Measurements from ENCODE around the gene BCL7A. TPM values are rescaled to one million over a fixed set of nuclear protein-coding genes. Genes with fewer than 3 reads are reported as not detected.

BCL7A gene
- polyA plus RNA-seq, 3 donors, result 39.8 to 45.1 (median 40.7) TPM

DNA sequence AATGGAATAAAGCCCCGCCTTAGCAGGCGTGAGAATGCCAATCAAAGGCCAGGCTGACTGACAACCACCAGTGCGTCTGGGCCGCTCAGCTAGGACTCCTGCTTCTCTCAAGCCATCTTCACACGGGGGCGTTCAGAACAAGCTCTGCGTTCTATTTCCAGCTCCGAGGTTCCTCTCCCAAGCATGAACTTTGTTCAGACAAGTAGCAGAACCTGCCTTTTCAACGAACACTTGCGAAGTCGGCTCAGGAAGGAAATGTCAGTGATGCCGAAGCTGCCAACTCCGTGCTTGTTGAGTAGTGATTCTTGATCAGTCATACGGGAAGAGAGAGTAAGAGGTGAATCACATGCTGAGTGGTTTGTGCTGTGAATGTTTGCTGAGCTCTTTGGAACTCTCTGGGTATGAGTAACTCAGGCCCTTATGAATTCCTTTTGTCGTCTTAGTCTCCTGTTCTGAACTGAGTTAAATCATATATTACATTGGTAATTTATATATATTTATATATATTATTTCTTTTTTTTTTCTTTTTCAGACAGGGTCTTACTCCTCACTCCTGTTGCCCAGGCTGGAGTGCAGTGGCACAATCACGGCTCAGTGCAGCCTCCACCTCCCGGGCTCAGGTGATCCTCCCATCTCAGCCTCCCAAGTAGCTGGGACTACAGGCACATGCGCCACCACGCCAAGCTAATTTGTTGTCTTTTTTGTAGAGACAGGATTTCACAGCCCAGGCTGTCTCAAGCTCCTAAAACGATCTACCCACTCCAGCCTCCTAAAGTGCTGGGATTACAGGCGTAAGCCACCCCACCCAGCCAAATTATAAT is 29.4 kb upstream of the BCL7A start:
- no peak for DNase-seq

DNA sequence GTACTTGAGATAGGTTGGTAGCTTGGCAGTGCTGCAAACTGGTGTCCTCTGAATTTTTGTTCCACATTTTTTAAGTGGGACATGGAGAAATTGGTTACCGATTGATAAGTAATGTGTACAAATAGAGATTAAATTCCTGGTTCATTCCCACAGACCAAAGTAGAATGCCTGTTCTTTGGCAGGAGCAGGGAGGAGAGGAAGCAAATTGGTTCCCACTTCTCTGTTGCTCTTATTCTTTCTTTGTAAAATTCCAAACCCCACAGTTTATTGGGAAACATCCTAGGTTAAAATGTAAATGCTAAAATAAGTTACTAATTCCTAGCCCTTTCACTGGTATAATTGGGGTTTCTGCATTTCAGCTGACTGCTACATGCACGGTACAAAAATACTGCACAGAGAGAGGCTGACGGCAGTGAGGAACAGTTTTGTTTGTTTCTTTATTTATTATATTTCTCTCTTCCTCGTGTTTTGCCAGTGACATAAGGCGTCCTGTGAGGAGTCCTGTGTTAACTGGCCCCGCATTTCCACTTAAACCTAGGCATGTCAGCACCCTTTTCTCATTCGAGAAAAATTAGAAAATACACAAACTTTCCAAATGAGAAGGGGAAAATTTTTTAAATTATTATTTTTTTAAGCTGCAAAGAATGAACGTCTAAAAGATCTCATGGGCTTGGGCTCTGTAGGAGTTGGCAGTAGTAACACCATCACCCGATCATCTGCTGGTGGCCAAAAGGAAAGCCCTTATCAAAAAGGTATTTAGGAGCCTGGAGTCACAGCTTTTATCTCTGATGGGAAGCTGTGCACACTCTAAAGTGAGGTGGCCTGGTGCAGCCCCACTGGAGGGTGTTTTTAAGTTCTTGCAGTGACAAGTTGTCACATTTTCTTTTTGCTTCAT is 25.4 kb upstream of the BCL7A start:
- no peak for DNase-seq

DNA sequence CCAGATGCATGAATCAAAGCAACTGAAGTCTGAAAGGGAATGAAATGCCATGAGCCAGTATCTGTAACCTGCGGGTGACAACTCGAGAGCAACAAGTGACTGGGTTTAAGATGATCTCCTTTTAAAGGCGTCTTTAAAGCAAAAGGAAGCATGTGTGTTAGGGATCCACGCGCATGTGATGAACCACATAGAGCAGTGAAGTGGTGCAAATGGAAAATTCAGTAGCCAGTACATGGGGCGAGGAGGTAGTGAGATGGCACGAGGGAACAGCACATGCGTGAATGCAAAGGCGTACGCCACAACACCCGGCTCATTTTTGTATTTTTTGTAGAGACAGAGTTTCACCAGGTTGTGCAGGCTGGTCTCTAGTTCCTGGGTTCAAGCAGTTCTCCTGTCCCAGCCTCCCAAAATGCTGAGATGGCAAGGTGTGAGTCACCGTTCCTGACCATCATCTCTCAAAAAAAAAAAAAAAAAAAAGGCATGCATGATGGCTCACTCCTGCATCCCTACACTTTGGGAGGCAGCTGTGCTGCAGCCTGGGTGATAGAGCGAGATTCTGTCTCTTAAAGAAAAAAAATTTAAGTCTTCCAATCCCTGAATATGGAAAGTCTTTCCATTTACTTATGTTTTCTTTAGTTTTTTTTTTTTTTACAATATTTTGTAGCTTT is 24.6 kb upstream of the BCL7A start:
- DNase-seq, result no peak

DNA sequence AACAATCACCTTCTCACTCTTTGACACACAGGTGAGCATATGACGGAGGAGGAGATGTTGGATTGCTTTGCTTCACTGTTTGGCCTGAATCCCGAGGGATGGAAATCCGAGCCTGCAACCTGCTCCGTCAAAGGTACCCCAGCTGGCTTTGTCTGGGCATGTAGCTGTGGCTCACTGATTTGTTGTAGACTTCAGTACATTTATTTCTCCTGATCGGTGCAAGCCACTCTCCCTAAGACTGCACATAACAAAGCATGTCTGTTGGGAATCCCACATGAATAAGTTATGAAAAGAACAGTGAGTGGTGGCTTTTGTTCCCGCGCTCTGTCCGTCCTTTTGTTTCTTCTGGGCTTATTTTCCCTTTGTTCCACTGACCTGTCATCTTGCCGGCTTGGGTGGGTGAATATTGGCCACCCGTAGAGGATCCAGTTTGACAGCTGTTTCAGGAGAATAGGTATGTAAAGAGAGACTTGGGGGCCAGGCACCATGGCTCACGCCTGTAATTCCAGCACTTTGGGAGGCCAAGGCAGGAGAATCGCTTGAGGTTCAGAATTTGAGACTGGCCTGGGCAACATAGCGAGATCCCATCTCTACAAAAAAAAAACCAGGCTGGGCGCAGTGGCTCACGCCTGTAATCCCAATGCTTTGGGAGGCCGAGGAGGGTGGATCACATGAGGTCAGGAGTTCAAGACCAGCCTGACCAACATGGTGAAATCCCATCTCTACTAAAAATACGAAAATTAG is 20.0 kb upstream of the BCL7A start:
- DNase-seq, result no peak

DNA sequence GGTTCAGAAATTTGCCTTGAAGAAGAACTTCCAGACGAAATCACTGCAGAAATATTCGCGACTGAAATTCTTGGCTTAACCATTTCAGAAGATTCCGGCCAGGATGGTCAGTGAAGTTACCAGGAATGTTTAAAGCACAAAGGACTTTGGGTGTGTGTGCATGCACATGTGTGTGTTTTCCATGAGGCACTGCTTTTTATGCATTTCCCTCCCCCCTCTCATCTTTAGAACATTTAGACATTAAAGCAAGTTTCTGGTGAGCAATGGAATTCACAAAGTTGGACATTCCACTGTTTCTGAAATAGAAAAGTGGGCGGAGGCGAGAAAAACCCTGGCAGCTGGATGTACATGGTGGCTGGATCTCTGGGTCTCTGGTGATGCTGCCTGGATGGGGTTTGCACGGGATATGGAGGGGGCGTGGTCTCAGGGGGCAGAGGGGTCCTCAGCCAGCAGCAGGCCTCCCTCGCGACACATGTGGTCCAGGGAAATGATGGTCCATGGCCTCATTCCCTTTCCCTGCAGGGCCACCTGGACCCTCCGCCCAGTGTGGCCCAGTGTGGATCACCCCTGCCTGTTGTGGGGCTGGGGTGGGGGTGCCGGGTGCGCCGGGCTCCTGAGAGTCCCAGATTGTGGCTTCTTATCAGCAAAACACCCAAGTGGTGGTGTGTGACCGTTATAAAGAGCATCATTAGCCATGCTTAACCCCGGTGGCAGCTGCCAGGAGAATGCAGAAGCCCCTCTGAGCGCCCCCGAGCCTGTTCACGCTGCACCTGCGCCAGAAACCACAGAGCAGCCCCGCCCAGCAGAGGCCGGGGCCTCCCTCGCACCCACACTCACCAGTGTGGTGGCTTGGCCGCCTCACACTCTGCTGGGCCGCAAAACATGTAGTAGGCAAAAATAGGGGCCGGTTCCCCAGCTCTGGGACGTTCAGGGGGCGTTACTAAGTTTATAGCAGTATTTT is 17.8 kb upstream of the BCL7A start:
- no peak for DNase-seq

DNA sequence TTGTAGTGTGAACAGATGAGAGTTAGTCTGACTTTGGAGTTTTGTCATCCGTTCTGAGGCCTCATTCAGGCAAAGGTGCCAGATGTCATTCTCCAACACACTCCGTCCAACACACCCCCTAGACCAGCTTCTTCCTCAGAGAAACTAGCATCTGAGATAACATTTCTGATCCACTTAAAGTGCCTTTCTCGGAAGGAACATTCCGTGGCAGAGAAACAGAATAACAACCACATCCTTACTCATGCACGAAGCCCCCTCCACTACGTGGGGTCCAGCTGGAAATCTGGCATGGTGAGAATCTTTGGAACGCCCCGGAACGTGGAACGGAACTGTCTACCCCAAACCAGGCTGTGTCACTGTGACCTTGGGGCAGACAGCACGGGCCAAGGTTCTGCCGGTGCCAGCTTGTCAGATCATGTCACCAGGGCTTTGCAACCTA is 17.0 kb upstream of the BCL7A start:
- DNase-seq, result no peak

DNA sequence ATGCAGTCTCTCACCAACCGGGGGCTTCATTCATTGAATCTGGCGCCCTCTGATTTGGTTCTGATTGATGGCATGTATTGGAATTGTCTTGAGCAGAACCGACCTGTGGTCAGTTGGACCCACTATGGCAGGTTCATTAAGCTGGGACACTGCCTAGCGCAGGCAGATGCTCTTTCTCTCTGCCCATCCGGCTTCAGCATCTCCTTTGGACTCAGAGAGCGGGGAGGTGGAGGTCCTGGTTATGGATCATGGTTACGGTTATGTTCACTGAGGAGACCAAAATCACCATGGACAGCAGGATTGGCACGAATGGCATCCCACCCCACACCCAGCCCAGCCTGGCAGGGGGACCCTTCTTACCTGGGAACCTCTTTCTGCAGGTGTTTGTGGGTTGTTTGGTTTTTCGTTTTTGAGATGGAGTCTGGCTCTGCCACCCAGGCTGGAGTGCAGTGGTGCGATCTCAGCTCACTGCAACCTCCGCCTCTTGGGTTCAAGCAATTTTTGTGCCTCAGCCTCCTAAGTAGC is 16.4 kb upstream of the BCL7A start:
- DNase-seq, result no peak

DNA sequence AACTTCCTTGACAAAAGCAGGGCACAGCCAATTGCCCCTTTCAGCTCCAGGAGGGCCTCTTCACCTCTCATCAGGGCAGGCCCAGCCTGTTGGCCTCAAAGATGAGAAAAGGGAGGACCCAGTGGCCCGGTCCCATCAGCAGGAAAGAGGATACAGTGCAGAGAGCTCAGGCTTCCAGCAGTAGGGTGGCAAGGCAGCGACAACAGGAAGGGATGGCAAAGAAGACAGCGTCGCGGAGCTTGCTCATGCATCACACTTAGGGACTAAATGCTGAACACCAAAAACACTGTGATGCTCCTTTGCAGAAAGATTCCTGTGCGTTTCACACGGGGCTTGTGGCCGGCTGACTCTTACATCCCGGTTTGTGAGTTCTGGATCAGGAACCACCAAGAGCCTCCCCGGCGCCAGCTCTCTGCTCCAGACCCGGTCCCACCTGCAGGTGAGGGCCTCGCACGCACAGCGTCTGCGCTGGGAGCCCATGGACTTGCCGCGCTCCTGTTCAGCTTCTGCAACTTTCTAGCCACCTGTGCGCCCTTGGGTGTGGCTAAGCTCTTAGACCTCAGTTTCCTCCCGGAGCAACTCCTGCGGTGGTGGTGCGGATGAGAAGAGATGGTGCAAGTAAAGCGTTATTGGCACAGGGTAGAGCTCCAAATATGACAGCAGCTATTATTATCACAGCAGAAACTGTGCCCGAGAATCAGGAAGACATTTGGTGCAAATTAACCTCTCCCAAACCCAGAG is 15.3 kb upstream of the BCL7A start:
- no peak for DNase-seq

DNA sequence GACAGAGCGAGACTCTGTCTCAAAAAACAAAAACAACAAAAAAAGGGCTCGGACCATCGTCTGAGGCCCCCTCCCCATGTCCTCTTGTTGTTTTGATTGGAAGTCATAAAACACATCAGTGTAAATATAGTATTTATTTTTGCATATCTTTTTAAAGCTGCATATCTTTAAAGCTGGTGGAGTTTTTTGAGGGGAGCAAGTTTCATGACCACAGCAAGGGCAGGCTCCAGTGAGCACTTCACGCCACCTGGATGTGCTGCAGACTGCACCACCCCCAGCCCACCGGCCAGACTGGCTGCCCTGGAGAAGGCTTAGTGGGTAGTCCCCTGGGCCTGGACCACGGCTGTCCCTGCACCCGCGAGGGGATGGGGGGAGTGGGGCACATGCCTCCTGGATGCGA is 11.9 kb upstream of the BCL7A start:
- DNase-seq, result no peak

DNA sequence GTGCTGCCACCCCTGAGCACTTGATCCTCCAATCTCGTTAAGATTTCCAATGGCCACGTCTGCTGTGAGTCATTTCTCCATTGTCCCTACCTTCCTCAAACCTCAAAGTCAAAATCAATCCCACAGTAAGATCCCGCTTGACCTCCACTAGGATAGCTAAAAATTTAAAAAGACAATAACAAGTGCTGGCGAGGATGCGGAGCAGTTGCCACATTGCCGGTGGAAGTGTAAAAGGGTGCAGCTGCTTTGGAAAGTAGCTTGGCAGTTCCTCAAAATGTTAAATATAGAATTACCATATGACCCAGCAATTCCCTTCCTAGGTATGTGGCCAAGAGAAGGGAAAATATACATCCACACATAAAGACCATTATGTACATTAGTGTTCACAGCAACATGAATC is 9.5 kb upstream of the BCL7A start:
- no peak for DNase-seq

DNA sequence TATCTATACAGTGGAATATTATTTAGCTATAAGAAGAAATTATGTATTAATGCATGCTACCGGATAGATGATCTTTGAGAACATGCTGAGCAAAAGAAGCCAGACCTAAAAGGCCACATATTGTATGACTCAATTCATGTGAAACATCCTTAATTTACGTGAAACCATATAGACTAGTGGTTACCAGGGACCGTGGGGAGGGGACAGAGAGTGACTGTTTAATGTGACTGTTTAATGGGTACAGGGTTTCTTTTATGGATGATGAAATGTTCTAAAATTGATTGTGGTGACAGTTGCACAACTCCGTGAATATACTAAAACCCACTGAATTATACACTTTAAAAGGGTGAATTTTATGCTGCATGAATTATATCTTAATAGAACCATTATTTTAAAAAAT is 8.5 kb upstream of the BCL7A start:
- DNase-seq, result no peak

DNA sequence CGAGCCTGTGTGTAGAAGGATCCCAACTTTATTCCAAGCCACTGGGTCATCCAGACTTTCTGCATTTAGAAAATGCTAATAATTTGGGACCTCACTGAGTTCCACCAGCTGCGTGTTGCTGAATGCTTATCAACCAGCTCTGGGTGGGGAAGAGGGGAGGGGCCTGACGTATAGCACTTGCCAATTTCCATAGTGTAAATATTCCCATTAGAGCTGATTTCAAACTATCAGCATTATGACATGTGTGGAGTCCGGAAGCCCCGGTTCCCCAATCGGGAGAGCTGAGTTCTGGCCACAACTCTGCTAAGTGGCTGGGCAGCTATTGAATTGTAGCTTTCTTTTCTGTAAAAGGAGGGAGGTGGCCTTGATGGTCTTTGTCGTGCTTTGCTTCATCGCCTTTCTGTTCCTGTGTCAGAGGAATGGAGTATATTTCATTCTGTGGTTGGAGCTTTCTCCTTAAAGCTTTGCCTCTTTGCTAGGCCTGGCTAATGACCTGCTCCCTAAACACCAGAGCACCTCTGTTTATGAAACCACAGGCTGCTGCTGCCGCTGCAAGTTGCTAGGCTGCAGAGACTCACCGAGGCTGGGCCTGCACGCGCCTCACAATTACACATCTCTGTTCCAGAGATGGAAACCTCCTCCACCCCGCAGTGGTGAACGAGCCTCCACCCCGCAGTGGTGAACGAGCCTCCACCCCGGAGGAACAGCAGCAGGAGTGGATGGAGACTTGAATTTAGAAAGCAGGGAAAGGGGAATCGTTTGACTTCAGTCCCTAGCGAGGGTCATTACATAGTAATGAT is 7.7 kb upstream of the BCL7A start:
- DNase-seq, result no peak

DNA sequence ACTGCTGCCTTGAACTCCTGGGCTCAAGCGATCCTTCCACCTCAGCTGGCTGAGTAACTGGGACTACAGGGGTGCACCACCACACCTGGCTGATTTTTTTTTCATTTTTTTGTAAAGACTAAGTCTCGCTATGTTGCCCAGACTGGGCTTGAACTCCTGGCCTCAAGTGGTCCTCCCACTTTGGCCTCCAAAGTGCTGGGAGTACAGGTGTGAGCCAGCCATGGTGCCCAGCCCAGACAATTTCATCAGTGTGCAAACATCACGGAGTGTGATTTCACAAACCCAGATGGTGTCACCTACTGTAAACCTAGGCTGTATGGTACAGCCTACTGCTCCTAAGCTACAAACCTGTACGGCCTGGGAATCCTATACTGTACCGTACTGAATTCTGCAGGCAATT is 6.9 kb upstream of the BCL7A start:
- DNase-seq, result no peak

DNA sequence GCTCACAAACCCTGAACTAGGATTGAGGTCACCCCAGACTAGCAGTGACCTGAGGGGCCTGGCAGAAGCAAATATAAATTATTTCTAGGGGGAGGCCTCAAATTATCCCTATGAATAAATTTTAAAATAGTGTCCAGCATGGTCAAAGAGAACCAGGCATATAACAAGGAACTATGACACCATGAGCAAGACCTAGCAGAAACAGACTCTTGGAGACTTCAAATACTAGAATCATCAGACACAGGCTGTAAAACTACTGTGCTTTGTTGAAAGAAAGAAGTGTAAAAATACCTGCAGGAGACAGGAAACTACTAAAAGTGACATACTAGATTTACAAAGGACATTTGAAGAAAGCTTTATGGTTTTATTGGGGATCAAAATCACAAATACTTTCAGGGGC is 3.2 kb upstream of the BCL7A start:
- no peak for DNase-seq

DNA sequence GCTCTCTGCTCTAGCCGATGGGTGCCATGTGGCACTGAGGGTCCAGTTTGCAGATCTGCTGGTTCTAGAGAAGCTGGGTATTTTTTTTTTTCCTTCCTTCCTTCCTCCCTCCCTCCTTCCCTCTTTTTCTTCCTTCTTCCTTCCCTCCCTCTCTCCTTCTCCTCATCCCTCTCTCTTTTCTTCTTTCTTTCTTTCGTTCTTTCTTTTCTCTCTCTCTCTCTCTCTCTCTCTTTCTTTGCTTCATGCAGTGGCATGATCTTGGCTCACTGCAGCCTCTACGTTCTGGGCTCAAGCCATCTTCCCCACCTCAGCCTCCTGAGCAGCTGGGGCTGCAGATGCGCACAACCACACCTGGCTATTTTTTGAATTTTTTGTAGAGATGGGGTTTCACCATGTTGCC is 2.7 kb upstream of the BCL7A start:
- DNase-seq, result no peak

DNA sequence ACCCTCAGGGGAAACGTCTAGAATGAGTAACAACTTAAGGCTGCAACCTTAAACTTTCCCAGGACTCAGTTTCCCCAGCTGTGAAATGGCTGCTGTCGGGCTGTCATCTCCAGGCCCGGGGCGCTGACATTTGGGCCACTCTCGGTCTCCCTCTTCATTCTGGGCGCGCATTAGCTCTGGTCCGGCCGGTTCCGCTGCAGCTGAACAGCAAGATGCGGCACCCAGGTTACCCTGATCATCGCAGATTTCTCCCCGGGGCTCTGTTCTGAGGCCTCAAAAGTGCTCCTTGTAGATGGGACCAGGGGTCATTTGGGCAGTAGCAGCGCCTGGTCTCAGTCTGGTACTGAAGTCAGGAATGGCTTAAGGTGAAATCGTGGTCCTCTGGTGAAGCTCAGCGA is 890 bp upstream of the BCL7A start:
- DNase-seq, result no peak

DNA sequence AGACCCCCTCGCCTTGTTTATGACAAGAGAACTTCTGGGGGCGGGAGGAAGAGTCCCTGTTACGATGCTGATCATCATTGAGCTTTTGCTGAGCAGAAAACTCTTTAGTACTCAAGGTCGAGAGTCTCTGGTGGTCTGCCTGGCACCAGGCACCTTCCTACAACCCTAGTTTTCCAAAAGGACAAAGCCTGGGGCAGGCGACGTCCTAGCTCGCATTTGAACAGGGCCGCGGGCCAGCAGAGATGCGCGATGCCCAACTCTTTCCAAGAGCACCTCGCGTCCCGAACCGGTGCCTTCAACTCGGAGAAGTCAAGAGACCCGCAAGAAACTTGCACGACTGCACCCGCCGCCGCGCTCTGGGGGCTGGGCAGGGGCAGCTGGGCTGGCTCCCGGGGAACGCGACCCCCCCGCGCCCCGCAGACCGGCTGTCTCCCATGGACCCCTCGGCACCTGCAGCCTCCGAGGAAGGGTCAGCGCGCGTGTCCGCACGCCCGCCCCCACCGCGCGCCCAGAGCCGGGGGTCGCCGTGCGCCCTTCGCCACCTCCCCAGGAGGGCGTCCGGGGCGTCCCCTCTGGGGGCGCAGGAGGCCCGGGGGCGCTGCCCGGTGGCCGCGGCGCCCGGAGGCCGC is 377 bp upstream of the BCL7A start:
- DNase-seq, result no peak
